Measurements from ENCODE around the gene SKI. TPM values are rescaled to one million over a fixed set of nuclear protein-coding genes. Genes with fewer than 3 reads are reported as not detected.

Gene SKI
- total and polyA plus RNA-seq, 10 of the 15 experiments (the other 5 are each of a cell fraction or from before 2014, with no cell fraction given): 0.03 to 14.9 (median 0.96) TPM

- TF ChIP-seq, protein P1, sequence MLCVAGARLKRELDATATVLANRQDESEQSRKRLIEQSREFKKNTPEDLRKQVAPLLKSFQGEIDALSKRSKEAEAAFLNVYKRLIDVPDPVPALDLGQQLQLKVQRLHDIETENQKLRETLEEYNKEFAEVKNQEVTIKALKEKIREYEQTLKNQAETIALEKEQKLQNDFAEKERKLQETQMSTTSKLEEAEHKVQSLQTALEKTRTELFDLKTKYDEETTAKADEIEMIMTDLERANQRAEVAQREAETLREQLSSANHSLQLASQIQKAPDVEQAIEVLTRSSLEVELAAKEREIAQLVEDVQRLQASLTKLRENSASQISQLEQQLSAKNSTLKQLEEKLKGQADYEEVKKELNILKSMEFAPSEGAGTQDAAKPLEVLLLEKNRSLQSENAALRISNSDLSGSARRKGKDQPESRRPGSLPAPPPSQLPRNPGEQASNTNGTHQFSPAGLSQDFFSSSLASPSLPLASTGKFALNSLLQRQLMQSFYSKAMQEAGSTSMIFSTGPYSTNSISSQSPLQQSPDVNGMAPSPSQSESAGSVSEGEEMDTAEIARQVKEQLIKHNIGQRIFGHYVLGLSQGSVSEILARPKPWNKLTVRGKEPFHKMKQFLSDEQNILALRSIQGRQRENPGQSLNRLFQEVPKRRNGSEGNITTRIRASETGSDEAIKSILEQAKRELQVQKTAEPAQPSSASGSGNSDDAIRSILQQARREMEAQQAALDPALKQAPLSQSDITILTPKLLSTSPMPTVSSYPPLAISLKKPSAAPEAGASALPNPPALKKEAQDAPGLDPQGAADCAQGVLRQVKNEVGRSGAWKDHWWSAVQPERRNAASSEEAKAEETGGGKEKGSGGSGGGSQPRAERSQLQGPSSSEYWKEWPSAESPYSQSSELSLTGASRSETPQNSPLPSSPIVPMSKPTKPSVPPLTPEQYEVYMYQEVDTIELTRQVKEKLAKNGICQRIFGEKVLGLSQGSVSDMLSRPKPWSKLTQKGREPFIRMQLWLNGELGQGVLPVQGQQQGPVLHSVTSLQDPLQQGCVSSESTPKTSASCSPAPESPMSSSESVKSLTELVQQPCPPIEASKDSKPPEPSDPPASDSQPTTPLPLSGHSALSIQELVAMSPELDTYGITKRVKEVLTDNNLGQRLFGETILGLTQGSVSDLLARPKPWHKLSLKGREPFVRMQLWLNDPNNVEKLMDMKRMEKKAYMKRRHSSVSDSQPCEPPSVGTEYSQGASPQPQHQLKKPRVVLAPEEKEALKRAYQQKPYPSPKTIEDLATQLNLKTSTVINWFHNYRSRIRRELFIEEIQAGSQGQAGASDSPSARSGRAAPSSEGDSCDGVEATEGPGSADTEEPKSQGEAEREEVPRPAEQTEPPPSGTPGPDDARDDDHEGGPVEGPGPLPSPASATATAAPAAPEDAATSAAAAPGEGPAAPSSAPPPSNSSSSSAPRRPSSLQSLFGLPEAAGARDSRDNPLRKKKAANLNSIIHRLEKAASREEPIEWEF (IDR thresholded peaks at IDR 0.05; ENCODE audit: insufficient replicate concordance, low read depth, low read length): no peak
- TF ChIP-seq WRNIP1 (IDR thresholded peaks at IDR 0.05; ENCODE audit: borderline replicate concordance, low read depth, low read length) (no peak), NR2C2 (IDR thresholded peaks at IDR 0.05; ENCODE audit: borderline replicate concordance, control insufficient read depth, insufficient read length, low read depth) (no peak), ZNF207 (IDR thresholded peaks at IDR 0.05; ENCODE audit: borderline replicate concordance) (no peak), IKZF2 (IDR thresholded peaks at IDR 0.05) (no peak), ZNF217 (IDR thresholded peaks at IDR 0.05) (no peak)
- TF ChIP-seq, protein P2, sequence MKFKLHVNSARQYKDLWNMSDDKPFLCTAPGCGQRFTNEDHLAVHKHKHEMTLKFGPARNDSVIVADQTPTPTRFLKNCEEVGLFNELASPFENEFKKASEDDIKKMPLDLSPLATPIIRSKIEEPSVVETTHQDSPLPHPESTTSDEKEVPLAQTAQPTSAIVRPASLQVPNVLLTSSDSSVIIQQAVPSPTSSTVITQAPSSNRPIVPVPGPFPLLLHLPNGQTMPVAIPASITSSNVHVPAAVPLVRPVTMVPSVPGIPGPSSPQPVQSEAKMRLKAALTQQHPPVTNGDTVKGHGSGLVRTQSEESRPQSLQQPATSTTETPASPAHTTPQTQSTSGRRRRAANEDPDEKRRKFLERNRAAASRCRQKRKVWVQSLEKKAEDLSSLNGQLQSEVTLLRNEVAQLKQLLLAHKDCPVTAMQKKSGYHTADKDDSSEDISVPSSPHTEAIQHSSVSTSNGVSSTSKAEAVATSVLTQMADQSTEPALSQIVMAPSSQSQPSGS (IDR thresholded peaks at IDR 0.05; ENCODE audit: low read length): no peak
- TF ChIP-seq, protein P3, sequence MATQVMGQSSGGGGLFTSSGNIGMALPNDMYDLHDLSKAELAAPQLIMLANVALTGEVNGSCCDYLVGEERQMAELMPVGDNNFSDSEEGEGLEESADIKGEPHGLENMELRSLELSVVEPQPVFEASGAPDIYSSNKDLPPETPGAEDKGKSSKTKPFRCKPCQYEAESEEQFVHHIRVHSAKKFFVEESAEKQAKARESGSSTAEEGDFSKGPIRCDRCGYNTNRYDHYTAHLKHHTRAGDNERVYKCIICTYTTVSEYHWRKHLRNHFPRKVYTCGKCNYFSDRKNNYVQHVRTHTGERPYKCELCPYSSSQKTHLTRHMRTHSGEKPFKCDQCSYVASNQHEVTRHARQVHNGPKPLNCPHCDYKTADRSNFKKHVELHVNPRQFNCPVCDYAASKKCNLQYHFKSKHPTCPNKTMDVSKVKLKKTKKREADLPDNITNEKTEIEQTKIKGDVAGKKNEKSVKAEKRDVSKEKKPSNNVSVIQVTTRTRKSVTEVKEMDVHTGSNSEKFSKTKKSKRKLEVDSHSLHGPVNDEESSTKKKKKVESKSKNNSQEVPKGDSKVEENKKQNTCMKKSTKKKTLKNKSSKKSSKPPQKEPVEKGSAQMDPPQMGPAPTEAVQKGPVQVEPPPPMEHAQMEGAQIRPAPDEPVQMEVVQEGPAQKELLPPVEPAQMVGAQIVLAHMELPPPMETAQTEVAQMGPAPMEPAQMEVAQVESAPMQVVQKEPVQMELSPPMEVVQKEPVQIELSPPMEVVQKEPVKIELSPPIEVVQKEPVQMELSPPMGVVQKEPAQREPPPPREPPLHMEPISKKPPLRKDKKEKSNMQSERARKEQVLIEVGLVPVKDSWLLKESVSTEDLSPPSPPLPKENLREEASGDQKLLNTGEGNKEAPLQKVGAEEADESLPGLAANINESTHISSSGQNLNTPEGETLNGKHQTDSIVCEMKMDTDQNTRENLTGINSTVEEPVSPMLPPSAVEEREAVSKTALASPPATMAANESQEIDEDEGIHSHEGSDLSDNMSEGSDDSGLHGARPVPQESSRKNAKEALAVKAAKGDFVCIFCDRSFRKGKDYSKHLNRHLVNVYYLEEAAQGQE (IDR thresholded peaks at IDR 0.05; ENCODE audit: low read depth, low read length): no peak
These were observed 66.1 kb downstream of the SKI start (continued) for GRCh38 chr1:2294033-2294724.
